Spinal cord (tissue), 10 donors: Measurements from ENCODE around the gene KIF21A. TPM values are rescaled to one million over a fixed set of nuclear protein-coding genes. Genes with fewer than 3 reads are reported as not detected.

Source experiments
- DNase-seq, 6 donors: peaks; one replicate each; pipeline versions ENCODE4 v3.0.0 to v3.0.0-alpha.2; 2013 to 2015; ENCODE audit warnings: low spot score in 6 of 6, low read depth in 4 of 6
- H3K27ac ChIP-seq: one replicate; pipeline ENCODE4 v1.5.1; 2013; ENCODE audit warnings: low read depth, low read length, control low read depth
- H3K27me3 ChIP-seq: one replicate; pipeline ENCODE4 v1.6.1; 2013; ENCODE audit warnings: low read length; ENCODE audit not compliant: control insufficient read depth, insufficient read depth
- H3K36me3 ChIP-seq: one replicate; pipeline ENCODE4 v1.6.1; 2013; ENCODE audit warnings: low read length; ENCODE audit not compliant: control insufficient read depth, insufficient read depth
- H3K4me1 ChIP-seq: one replicate; pipeline ENCODE4 v1.6.1; 2013; ENCODE audit warnings: low read length; ENCODE audit not compliant: control insufficient read depth, insufficient read depth
- H3K4me3 ChIP-seq: one replicate; pipeline ENCODE4 v1.5.1; 2013; ENCODE audit warnings: low read depth, low read length, control low read depth
- H3K9me3 ChIP-seq: one replicate; pipeline ENCODE4 v1.6.1; 2013; ENCODE audit warnings: low read length; ENCODE audit not compliant: control insufficient read depth, insufficient read depth
- WGBS: methylation state at CpG from one replicate; pipeline ENCODE4 v1.1.5; 2013; ENCODE audit warnings: missing lambda C conversion rate; ENCODE audit not compliant: insufficient coverage; 5-methylcytosine and 5-hydroxymethylcytosine counted together
- polyA plus RNA-seq, 2 donors: library from polyadenylated mRNA; unstranded; fragments of 120-200 nt; gene quantifications; one replicate each; pipeline ENCODE4 v1.2.1, GENCODE V29; 2013; ENCODE audit not compliant: insufficient read length in 2 of 2
- total RNA-seq, 2 donors: library from RNA; depleted of rRNA in 1 of 2; stranded (reverse); fragments of 120-200 nt in 1 of 2; fragments of >200 nt in 1 of 2; gene quantifications; one replicate each; pipeline versions ENCODE4 v1.2.3 to v1.2.4, GENCODE V29; 2013 to 2014
- donor health status: healthy.

The KIF21A gene
- total and polyA plus RNA-seq, 4 donors, result 59.8 to 180 (median 132) TPM

DNA sequence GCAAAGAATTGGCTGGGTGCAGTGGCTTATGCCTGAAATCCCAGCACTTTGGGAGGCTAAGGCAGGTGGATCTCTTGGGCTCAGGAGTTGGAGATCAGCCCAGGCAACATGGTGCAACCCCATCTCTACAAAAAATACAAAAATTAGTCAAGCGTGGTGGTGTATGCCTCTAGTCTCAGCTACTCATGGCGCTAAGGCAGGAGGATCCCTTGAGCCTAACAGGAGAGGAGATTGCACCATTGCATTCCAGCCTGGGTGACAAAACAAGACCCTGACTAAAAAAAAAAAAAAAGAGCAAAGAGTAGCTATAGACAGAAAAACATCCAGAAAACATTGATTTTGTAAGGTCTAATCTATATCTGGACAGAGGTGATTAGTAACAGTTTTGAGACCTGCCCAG is 25.0 kb downstream of the KIF21A start:
- no peaks in the 10 kb centered on the region for H3K9me3 ChIP-seq
- H3K4me1 ChIP-seq, result no peaks in the 10 kb centered on the region
- no peak overlapping the region for H3K27ac ChIP-seq
- no peaks in the 10 kb centered on the region for H3K36me3 ChIP-seq
- 100% methylated on average over 2 of the region's 2 CpGs for WGBS
- no peaks in the 10 kb centered on the region for H3K27me3 ChIP-seq
- H3K4me3 ChIP-seq, result no peak overlapping the region
- DNase-seq, result no peak

DNA sequence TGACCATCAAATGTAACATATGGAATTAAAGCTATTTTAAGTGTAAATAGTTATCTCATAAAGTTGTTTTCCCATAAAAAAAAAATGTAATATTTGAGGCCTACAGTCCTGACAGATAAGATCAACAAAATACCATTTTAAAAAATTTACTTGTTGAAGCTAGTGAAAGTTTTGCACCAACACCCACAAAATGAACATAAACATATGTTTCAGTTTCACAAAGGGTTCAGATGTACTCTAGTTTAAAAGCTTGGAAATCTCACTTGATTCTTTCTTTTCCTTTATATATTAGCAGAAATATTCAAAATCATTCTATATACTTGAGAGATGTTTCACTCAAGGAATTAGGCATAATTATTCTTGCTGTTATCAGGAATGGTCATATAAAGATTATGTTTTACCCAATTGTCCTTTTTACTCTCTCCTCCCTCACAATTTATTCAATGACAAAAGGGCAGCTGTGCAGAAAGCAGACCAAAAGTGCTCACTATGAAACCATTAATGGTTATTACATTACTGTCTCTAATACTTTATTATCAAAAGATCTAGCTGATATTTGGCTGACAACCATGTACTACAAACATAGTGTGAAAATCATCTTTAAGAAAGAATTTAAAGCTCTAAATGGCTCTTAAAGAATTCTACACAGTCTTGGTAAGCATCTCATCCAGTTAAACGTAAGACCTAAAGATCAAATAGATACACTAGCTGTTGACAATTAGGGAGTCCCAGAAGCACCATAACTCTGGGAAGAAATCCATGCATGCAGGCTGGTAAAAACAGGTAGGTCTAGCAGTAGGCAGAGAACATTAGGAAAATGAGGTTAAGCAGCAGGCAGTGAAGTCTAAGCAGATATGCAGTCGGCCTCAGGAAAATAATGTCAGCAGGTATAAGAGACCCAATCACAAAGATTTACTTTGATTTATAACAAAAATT is 28.8 kb downstream of the KIF21A start:
- H3K27ac ChIP-seq, result no peak overlapping the region
- no peak overlapping the region for H3K4me3 ChIP-seq
- H3K27me3 ChIP-seq, result no peaks in the 10 kb centered on the region
- no peaks in the 10 kb centered on the region for H3K36me3 ChIP-seq
- H3K4me1 ChIP-seq, result no peaks in the 10 kb centered on the region
- DNase-seq, result peak in 1 of 6 donors; percentile 67
- no peaks in the 10 kb centered on the region for H3K9me3 ChIP-seq
- WGBS, result no CpG with 5 or more reads among the region's 2 CpGs

DNA sequence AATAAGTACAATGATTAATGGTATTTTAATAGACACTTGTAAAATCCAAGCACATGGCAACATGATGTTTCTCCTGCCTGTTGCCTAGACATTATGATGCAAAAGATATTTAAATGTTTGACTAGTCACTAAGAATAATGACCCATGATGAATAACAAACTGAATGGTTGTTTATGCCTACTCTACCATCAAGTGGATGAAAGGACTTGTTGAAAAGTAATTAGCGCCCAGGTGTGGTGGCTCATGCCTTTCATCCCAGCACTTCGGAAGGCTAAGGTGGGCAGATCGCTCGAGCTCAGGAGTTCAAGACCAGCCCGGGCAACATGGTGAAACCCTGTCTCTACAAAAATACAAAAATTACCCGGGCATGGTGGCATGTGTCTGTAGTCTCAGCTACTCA is 30.7 kb downstream of the KIF21A start:
- Histone ChIP-seq H3K9me3 (no peaks in the 10 kb centered on the region), H3K4me3 (no peak overlapping the region), H3K36me3 (no peaks in the 10 kb centered on the region), H3K27me3 (no peaks in the 10 kb centered on the region), H3K27ac (no peak overlapping the region), H3K4me1 (no peaks in the 10 kb centered on the region)
- WGBS, result 80% methylated on average over 6 of the region's 6 CpGs
- DNase-seq, result no peak

DNA sequence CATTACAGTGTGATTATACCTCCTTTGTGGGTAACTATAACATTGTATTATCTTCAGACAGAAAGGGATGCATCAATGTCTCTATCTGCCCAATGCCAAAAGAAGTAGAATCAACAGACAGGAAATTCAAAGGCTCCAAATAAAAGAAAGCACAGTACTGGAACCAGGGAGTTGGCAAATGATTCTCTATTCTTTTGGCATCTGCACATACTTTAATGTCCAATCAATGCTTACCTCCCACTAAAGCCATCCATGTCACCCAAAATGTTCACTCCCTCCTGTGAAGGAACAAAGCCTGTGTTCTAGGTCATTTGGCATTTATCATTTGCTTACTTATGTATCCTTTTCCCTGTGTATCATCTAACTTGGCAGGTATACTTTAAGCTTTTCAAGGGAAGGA is 36.7 kb downstream of the KIF21A start:
- no peak overlapping the region for H3K4me3 ChIP-seq
- peak in 2 of 6 donors; percentile 58 to 60 for DNase-seq
- no peaks in the 10 kb centered on the region for H3K4me1 ChIP-seq
- H3K36me3 ChIP-seq, result no peaks in the 10 kb centered on the region
- no peaks in the 10 kb centered on the region for H3K27me3 ChIP-seq
- H3K27ac ChIP-seq, result peak overlapping the region; percentile 48
- no peaks in the 10 kb centered on the region for H3K9me3 ChIP-seq

DNA sequence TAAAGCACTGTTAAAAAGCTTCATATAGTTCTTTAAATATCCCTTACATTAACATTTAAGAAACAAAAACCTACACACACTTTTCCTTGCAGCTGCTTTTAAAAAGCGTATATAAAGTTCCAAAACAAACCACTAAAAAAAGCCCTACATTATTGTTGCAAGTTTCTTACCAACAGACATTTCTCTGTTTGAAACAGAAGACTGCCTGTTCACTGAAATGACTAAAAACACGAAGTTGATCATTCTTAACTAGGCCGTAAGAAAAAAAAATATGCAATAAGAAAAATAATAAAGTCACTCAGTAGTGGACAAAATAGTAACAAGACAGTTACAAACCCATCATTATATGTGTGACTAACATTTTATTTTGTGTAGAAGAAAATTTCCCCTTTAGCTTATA is 37.3 kb downstream of the KIF21A start:
- WGBS, result 36% methylated on average over 1 of the region's 3 CpGs
- H3K27ac ChIP-seq, result peak overlapping the region; percentile 25
- peak in 1 of 6 donors; percentile 22 for DNase-seq
- H3K4me3 ChIP-seq, result no peak overlapping the region
- no peaks in the 10 kb centered on the region for H3K9me3 ChIP-seq
- H3K4me1 ChIP-seq, result no peaks in the 10 kb centered on the region
- no peaks in the 10 kb centered on the region for H3K27me3 ChIP-seq
- H3K36me3 ChIP-seq, result no peaks in the 10 kb centered on the region

- H3K27me3 ChIP-seq, result no peaks in the 10 kb centered on the region
- H3K4me3 ChIP-seq, result no peak overlapping the region
- no CpG with 5 or more reads among the region's 1 CpG for WGBS
- H3K36me3 ChIP-seq, result no peaks in the 10 kb centered on the region
- no peaks in the 10 kb centered on the region for H3K9me3 ChIP-seq
- no peak for DNase-seq
- no peak overlapping the region for H3K27ac ChIP-seq
- H3K4me1 ChIP-seq, result no peaks in the 10 kb centered on the region
Measured at GRCh38 chr12:39404000-39404399, 38.9 kb downstream of the KIF21A start.

DNA sequence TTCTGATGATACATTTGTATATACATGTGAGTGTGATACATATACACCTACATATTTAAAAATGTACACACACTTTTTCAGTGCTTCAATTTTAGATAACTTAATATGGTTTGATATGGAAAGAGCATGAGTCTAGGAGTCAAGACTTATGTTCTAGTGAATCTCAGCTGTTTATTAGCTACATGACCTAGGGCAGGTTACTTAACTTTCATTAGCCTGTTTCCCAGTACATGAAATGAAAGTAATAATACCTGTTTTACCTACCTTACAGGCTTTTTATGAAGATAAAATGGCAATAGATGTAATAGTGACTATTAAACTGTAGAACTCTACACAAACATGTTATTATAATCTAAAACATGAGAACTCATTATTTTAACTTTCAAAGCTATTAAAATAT is 39.5 kb downstream of the KIF21A start:
- Histone ChIP-seq H3K27ac (no peak overlapping the region), H3K27me3 (no peaks in the 10 kb centered on the region), H3K9me3 (no peaks in the 10 kb centered on the region), H3K4me1 (no peaks in the 10 kb centered on the region), H3K4me3 (no peak overlapping the region), H3K36me3 (no peaks in the 10 kb centered on the region)
- no peak for DNase-seq

GRCh38 chr12:39402922-39403321 is 40.0 kb downstream of the KIF21A start:
- H3K4me3 ChIP-seq, result no peak overlapping the region
- no peaks in the 10 kb centered on the region for H3K27me3 ChIP-seq
- no peaks in the 10 kb centered on the region for H3K4me1 ChIP-seq
- DNase-seq, result no peak
- no peaks in the 10 kb centered on the region for H3K9me3 ChIP-seq
- H3K27ac ChIP-seq, result no peak overlapping the region
- no peaks in the 10 kb centered on the region for H3K36me3 ChIP-seq

DNA sequence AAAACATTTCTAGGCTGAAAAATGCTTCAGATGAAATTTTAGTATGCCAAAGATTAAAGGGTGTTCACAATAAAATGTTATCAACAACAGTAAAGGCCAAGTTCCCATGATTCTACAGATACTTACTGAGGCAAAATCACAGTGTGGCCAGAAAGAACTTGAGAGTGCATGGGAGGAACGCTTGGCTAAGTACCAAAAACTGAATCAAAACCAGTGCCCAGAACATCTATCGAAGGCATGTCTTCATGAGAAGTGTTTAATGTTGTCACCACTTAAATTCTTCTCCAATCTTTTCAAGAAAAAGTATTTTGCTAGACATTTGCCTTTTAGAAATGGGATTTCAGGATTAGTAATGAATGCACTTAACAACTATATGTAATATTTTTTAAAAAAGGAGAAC is 41.5 kb downstream of the KIF21A start:
- Histone ChIP-seq H3K9me3 (no peaks in the 10 kb centered on the region), H3K4me1 (no peaks in the 10 kb centered on the region), H3K27me3 (no peaks in the 10 kb centered on the region), H3K27ac (no peak overlapping the region), H3K36me3 (no peaks in the 10 kb centered on the region), H3K4me3 (no peak overlapping the region)
- WGBS, result no CpG with 5 or more reads among the region's 2 CpGs
- peak in 1 of 6 donors; percentile 15 for DNase-seq

DNA sequence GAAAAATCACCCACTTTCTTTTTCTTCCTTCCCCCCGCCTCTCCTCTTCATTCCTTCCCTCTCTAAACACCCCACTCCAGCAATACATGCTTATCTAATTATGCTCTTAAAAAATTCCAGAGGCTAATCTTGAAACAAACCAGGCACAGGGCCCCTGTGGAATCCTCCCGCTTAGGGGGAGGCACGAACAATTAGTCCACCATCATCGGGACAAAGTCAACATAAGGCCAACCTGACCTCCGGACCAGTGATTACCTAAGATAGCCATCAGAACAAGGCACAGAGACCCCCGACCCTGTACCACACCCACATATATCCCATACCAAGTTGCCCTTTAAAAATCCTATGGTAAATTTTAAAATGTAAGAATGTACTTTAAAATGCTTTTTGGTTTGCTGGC is 47.1 kb downstream of the KIF21A start:
- Histone ChIP-seq H3K27me3 (no peaks in the 10 kb centered on the region), H3K27ac (no peak overlapping the region), H3K4me1 (peaks cover 4% of the 10 kb centered on the region), H3K9me3 (no peaks in the 10 kb centered on the region), H3K4me3 (no peak overlapping the region), H3K36me3 (no peaks in the 10 kb centered on the region)
- WGBS, result 88% methylated on average over 3 of the region's 6 CpGs
- DNase-seq, result no peak
